H1 (cell line): Measurements from ENCODE around the gene STARD13. TPM values are rescaled to one million over a fixed set of nuclear protein-coding genes. Genes with fewer than 3 reads are reported as not detected.

ENCODE experiments used
- CTCF ChIA-PET: fragments of 300-600 bp; sonication (Branson Sonifier 250); formaldehyde crosslinking; loops from one replicate; lab custom pipeline; 2021; ENCODE audit not compliant: partially characterized antibody; lab: Charles Lee
- POLR2A ChIA-PET: fragments of 300-600 bp; sonication (Branson Sonifier 250); formaldehyde crosslinking; loops from one replicate; lab custom pipeline; 2021; ENCODE audit warnings: inconsistent platforms; ENCODE audit not compliant: partially characterized antibody; lab: Charles Lee
- DNase-seq, 2 experiments: peaks; one replicate each; pipeline versions ENCODE4 v3.0.0 to v3.0.0-alpha.2; 2010 to 2022; ENCODE audit warnings: low spot score in 2 of 2, low read depth in 1 of 2, mixed read lengths in 1 of 2
- FAIRE-seq: peaks from 2 replicates; lab custom pipeline; 2011; peaks lifted over from hg19 to GRCh38; lab: Jason Lieb, UNC
- H2AFZ ChIP-seq: 2 replicates; pipeline ENCODE4 v1.8.1; 2012; ENCODE audit warnings: low read length, inconsistent platforms
- H2AK5ac ChIP-seq: 2 replicates; pipeline ENCODE4 v1.6.1; 2013; ENCODE audit warnings: low read depth, low read length
- H2BK120ac ChIP-seq: replicated peaks from 2 replicates; pipeline ENCODE3; 2013; ENCODE audit warnings: low read depth, low read length, inconsistent platforms
- H2BK12ac ChIP-seq: 2 replicates; pipeline ENCODE4 v1.6.1; 2013; ENCODE audit warnings: low read depth, low read length
- H2BK15ac ChIP-seq: 2 replicates; pipeline ENCODE4 v1.6.1; 2013; ENCODE audit warnings: low read length
- H2BK20ac ChIP-seq: 2 replicates; pipeline ENCODE4 v1.6.1; 2013; ENCODE audit warnings: low read length
- H2BK5ac ChIP-seq: 2 replicates; pipeline ENCODE4 v1.6.1; 2013; ENCODE audit warnings: low read depth, low read length
- H3K14ac ChIP-seq: 2 replicates; pipeline ENCODE4 v1.6.1; 2013; ENCODE audit warnings: inconsistent platforms; ENCODE audit not compliant: insufficient read length
- H3K18ac ChIP-seq: 2 replicates; pipeline ENCODE4 v1.6.1; 2013; ENCODE audit warnings: low read length; ENCODE audit errors: extremely low read depth
- H3K23ac ChIP-seq: 2 replicates; pipeline ENCODE4 v1.6.1; 2013; ENCODE audit warnings: inconsistent platforms; ENCODE audit not compliant: insufficient read length
- H3K23me2 ChIP-seq: 2 replicates; pipeline ENCODE4 v1.6.1; 2013; ENCODE audit warnings: low read depth, low read length
- H3K27ac ChIP-seq: 2 replicates; pipeline ENCODE4 v1.6.1; 2011; ENCODE audit warnings: low read depth, low read length, inconsistent platforms
- H3K27me3 ChIP-seq, 4 experiments: replicated peaks in 1 of 4; 1 replicate in 1 of 4; 2 replicates in 3 of 4; pipeline versions ENCODE4 v1.6.1 to v1.8.1; 2011 to 2013; ENCODE audit warnings: low read length in 3 of 4, mild to moderate bottlenecking in 3 of 4, inconsistent platforms in 2 of 4, mixed read lengths in 2 of 4, moderate library complexity in 1 of 4; ENCODE audit not compliant: control insufficient read depth in 3 of 4, insufficient read depth in 3 of 4; ENCODE audit errors: extremely low read depth in 1 of 4
- H3K36me3 ChIP-seq, 4 experiments: 2 replicates each; pipeline versions ENCODE4 v1.6.1 to v1.8.1; 2011 to 2013; ENCODE audit warnings: mild to moderate bottlenecking in 4 of 4, low read length in 3 of 4, moderate library complexity in 2 of 4, control low read depth in 1 of 4, inconsistent platforms in 1 of 4; ENCODE audit not compliant: insufficient read depth in 4 of 4, control insufficient read depth in 2 of 4
- H3K4ac ChIP-seq: replicated peaks from 2 replicates; pipeline ENCODE3; 2013; ENCODE audit warnings: low read length, low read depth, mixed read lengths, inconsistent platforms; ENCODE audit not compliant: insufficient read length
- H3K4me1 ChIP-seq, 4 experiments: replicated peaks in 1 of 4; 1 replicate in 1 of 4; 2 replicates in 3 of 4; pipeline versions ENCODE4 v1.6.1 to v1.8.1; 2011 to 2013; ENCODE audit warnings: low read length in 3 of 4, inconsistent platforms in 2 of 4, mixed read lengths in 1 of 4; ENCODE audit not compliant: insufficient read depth in 4 of 4, control insufficient read depth in 3 of 4
- H3K4me2 ChIP-seq, 2 experiments: 2 replicates each; pipeline versions ENCODE4 v1.6.1 to v1.8.1; 2011 to 2013; ENCODE audit warnings: low read depth in 2 of 2, low read length in 2 of 2, control low read depth in 1 of 2, inconsistent platforms in 1 of 2, mild to moderate bottlenecking in 1 of 2; ENCODE audit not compliant: insufficient read depth in 1 of 2
- H3K4me3 ChIP-seq, 4 experiments: fragments of 200-600, 300-600 bp in 1 of 4; sonication (generic), shearing (Covaris generic), sonication (Bioruptor Twin) in 1 of 4; 2 replicates each; pipeline versions ENCODE4 v1.5.1 to v1.8.1; 2011 to 2016; ENCODE audit warnings: low read length in 4 of 4, low read depth in 3 of 4, control low read depth in 2 of 4, inconsistent platforms in 2 of 4, mild to moderate bottlenecking in 2 of 4, mixed read lengths in 1 of 4, moderate library complexity in 1 of 4; ENCODE audit not compliant: insufficient read depth in 2 of 4; ENCODE audit errors: extremely low read depth in 1 of 4
- H3K56ac ChIP-seq: replicated peaks from 2 replicates; pipeline ENCODE3; 2013; ENCODE audit warnings: low read depth, mild to moderate bottlenecking, mixed read lengths, low read length, inconsistent platforms; ENCODE audit not compliant: insufficient read length
- H3K79me1 ChIP-seq: 2 replicates; pipeline ENCODE4 v1.6.1; 2013; ENCODE audit warnings: low read depth, low read length, control low read depth
- H3K79me2 ChIP-seq, 2 experiments: 2 replicates each; pipeline versions ENCODE4 v1.6.1 to v1.8.1; 2012 to 2013; ENCODE audit warnings: low read length in 2 of 2, mild to moderate bottlenecking in 2 of 2, inconsistent platforms in 1 of 2; ENCODE audit not compliant: insufficient read depth in 2 of 2, control insufficient read depth in 1 of 2
- H3K9ac ChIP-seq, 4 experiments: replicated peaks in 1 of 4; 1 replicate in 1 of 4; 2 replicates in 3 of 4; pipeline versions ENCODE4 v1.6.1 to v1.8.1; 2011 to 2013; ENCODE audit warnings: low read depth in 3 of 4, low read length in 3 of 4, control low read depth in 2 of 4, mild to moderate bottlenecking in 2 of 4, moderate library complexity in 2 of 4, inconsistent platforms in 1 of 4; ENCODE audit errors: extremely low read depth in 1 of 4
- H3K9me3 ChIP-seq, 2 experiments: 2 replicates each; pipeline versions ENCODE4 v1.6.1 to v1.8.1; 2012 to 2013; ENCODE audit warnings: mild to moderate bottlenecking in 2 of 2, moderate library complexity in 2 of 2, control low read depth in 1 of 2, inconsistent platforms in 1 of 2, low read depth in 1 of 2, low read length in 1 of 2, mixed read lengths in 1 of 2; ENCODE audit not compliant: insufficient read depth in 2 of 2
- H4K20me1 ChIP-seq, 2 experiments: replicated peaks in 1 of 2; 2 replicates each; pipeline versions ENCODE3 to v1.8.1; 2011 to 2013; ENCODE audit warnings: inconsistent platforms in 2 of 2, low read length in 2 of 2, mild to moderate bottlenecking in 1 of 2; ENCODE audit not compliant: insufficient read depth in 2 of 2, control insufficient read depth in 1 of 2
- H4K5ac ChIP-seq: 2 replicates; pipeline ENCODE4 v1.6.1; 2013; ENCODE audit warnings: low read length, low read depth, mixed read lengths, inconsistent platforms; ENCODE audit not compliant: insufficient read length
- H4K8ac ChIP-seq: 2 replicates; pipeline ENCODE4 v1.8.0; 2013; ENCODE audit warnings: mild to moderate bottlenecking, moderate library complexity, low read length, inconsistent platforms; ENCODE audit not compliant: insufficient read depth; ENCODE audit errors: extremely low read depth
- H4K91ac ChIP-seq: replicated peaks from 2 replicates; pipeline ENCODE3; 2013; ENCODE audit warnings: low read length, mixed read lengths, inconsistent platforms; ENCODE audit not compliant: insufficient read length
- EP300 ChIP-seq, 2 experiments: IDR thresholded peaks; 1 replicate in 1 of 2; 2 replicates in 1 of 2; pipeline ENCODE4 v1.6.1; 2011 to 2012; ENCODE audit warnings: low read depth in 2 of 2, low read length in 2 of 2, mild to moderate bottlenecking in 2 of 2, borderline replicate concordance in 1 of 2, inconsistent platforms in 1 of 2, moderate library complexity in 1 of 2
- EZH2 ChIP-seq: fragments of 200-600 bp; sonication (generic); IDR thresholded peaks from 2 replicates; pipeline ENCODE4 v1.7.1; 2012; ENCODE audit warnings: low read depth, mild to moderate bottlenecking, moderate library complexity, low read length, inconsistent platforms; ENCODE audit not compliant: severe bottlenecking
- HDAC2 ChIP-seq, 2 experiments: fragments of 300-600 bp in 1 of 2; sonication (generic) in 1 of 2; IDR thresholded peaks; 2 replicates each; pipeline ENCODE4 v1.6.1; 2011 to 2012; ENCODE audit warnings: low read depth in 2 of 2, low read length in 2 of 2, mild to moderate bottlenecking in 2 of 2, moderate library complexity in 2 of 2, borderline replicate concordance in 1 of 2, inconsistent platforms in 1 of 2
- JUND ChIP-seq: IDR thresholded peaks from 2 replicates; pipeline ENCODE4 v1.6.1; 2011; ENCODE audit warnings: mild to moderate bottlenecking, improper control_type of control experiment, low read length
- KDM4A ChIP-seq: IDR thresholded peaks from one replicate; pipeline ENCODE4 v1.7.1; 2012; ENCODE audit warnings: low read depth, mild to moderate bottlenecking, moderate library complexity, low read length, inconsistent platforms; ENCODE audit not compliant: severe bottlenecking
- SIRT6 ChIP-seq: IDR thresholded peaks from one replicate; pipeline ENCODE4 v1.7.1; 2012; ENCODE audit warnings: low read length, inconsistent platforms
- SIX5 ChIP-seq: IDR thresholded peaks from 2 replicates; pipeline ENCODE4 v1.6.1; 2011; ENCODE audit warnings: mild to moderate bottlenecking, low read depth, low read length
- SP4 ChIP-seq: IDR thresholded peaks from 2 replicates; pipeline ENCODE4 v1.6.1; 2012; ENCODE audit warnings: low read length, inconsistent platforms
- TAF7 ChIP-seq: optimal IDR thresholded peaks from 2 replicates; pipeline ENCODE3; 2011; ENCODE audit warnings: low read depth, mild to moderate bottlenecking, inconsistent platforms, low read length, moderate library complexity, borderline replicate concordance
- TCF12 ChIP-seq: IDR thresholded peaks from 2 replicates; pipeline ENCODE4 v1.6.1; 2011; ENCODE audit warnings: low read depth, mild to moderate bottlenecking, low read length
- WGBS, 2 experiments: shearing (Covaris generic) in 1 of 2; methylation state at CpG; one replicate each; pipeline versions ENCODE4 v1.1.6 to v1.1.7; 2013 to 2015; ENCODE audit warnings: low lambda C conversion rate in 2 of 2, mixed read lengths in 2 of 2, inconsistent platforms in 1 of 2, low coverage in 1 of 2, missing lambda C conversion rate in 1 of 2; ENCODE audit not compliant: insufficient replicate concordance in 2 of 2, insufficient coverage in 1 of 2, insufficient read length in 1 of 2; ENCODE audit errors: extremely low coverage in 1 of 2, missing lambda C conversion rate in 1 of 2; 5-methylcytosine and 5-hydroxymethylcytosine counted together
- polyA plus RNA-seq, 7 experiments: library from polyadenylated mRNA; depleted of rRNA in 3 of 7; stranded (reverse) in 5 of 7; unstranded in 2 of 7; fragments of >200 nt in 5 of 7; fragments of 200-250 nt in 2 of 7; gene quantifications; 1 replicate in 5 of 7; 2 replicates in 1 of 7; 4 replicates in 1 of 7; pipeline versions ENCODE4 v1.2.1 to v1.2.3, GENCODE V29; 2011 to 2013; ENCODE audit warnings: missing spikeins in 2 of 7, mixed read lengths in 2 of 7
- total RNA-seq: library from RNA; stranded (reverse); fragmentation: NEBNext Ultra II Directional; extraction: Animal tissue kit (Norgen Biotek cat#: 25700); gene quantifications from 2 replicates; pipeline ENCODE4 v1.2.1, GENCODE V29; 2021
- TF ChIP-seq, protein P1 (sequence below): IDR thresholded peaks from 2 replicates; pipeline ENCODE4 v1.6.1; 2012; ENCODE audit warnings: inconsistent platforms
- TF ChIP-seq, protein P2 (sequence below): IDR thresholded peaks from 2 replicates; pipeline ENCODE4 v1.6.1; 2011; ENCODE audit warnings: low read length, improper control_type of control experiment

Gene STARD13
- total and polyA plus RNA-seq, 2 of the 8 experiments (the other 6 are each of a cell fraction or from before 2014, with no cell fraction given): 0.82 to 2.9 TPM

DNA sequence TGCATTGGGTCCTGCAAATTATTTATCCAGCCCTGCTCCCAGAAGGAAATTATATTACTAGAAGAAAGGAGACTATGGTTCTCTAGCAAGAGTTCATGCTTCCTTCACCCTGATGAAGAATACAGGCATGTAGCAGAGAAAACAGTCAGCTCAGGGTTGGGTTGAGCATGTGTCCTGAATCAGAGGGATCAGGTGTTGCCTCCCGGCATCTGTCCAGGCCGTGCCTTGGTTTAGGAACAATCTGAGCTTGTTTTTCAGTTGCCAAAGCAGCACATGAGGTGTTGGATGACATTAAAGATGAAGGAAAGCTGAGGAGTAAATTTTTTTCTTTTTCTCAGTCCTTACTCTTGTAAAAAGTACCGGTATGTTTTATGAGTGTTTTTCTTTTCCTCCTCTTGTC lies 207.3 kb downstream of the STARD13 start:
- DNase-seq (no peak), FAIRE-seq (no peak)
- H3K27me3 ChIP-seq: 0 out of 7 replicates have a peak, but pooled peaks cover 0 to 2% (median 0%) of the 10 kb centered on the region in 4 experiments
- H2BK15ac ChIP-seq: no peak overlapping the region
- no peaks in the 10 kb centered on the region for H3K36me3 ChIP-seq
- H2BK12ac ChIP-seq: no peak overlapping the region
- no peak overlapping the region for H2BK20ac ChIP-seq
- H2BK5ac ChIP-seq: no peak overlapping the region
- no peak overlapping the region for H3K9ac ChIP-seq
- no peaks in the 10 kb centered on the region for H3K4me1 ChIP-seq
- H2BK120ac ChIP-seq: no peak overlapping the region
- no peak overlapping the region for H3K23ac ChIP-seq
- no peaks in the 10 kb centered on the region for H3K23me2 ChIP-seq
- H3K14ac ChIP-seq: no peak overlapping the region
- WGBS, 2 experiments: 94% methylated on average over 3 of the region's 3 CpGs; no CpG with 5 or more reads in 1 of the 2 experiments
- CTCF ChIA-PET: interaction anchor here (0.6 to 1.9 kb wide), 5 partner anchors 21 to 165 kb away, joined by 3 to 5 read pairs (median 3); no protein-coding TSS in a partner anchor
- no peaks in the 10 kb centered on the region for H3K9me3 ChIP-seq
- POLR2A ChIA-PET: no interaction called here
- H4K5ac ChIP-seq: no peak overlapping the region
- H4K91ac ChIP-seq: no peak overlapping the region
- H3K4ac ChIP-seq: no peak overlapping the region
- H3K79me1 ChIP-seq: no peaks in the 10 kb centered on the region
- no peak overlapping the region for H3K56ac ChIP-seq
- no peak overlapping the region for H2AK5ac ChIP-seq
- no peak overlapping the region for H3K27ac ChIP-seq
- H3K4me2 ChIP-seq: no peak overlapping the region
- H4K8ac ChIP-seq: no peak overlapping the region
- H2AFZ ChIP-seq: no peak overlapping the region
- no peak overlapping the region for H3K4me3 ChIP-seq
- H3K18ac ChIP-seq: no peak overlapping the region
- H4K20me1 ChIP-seq: no peaks in the 10 kb centered on the region
- no peaks in the 10 kb centered on the region for H3K79me2 ChIP-seq
- no peak for TF ChIP-seq SIX5
- TF ChIP-seq SP4: no peak
- no peak for TF ChIP-seq EP300 (IDR thresholded peaks at IDR 0.05; ENCODE audit: borderline replicate concordance in 1 of 2, low read depth in 2 of 2, low read length in 2 of 2)
- no peak for TF ChIP-seq SIRT6
- no peak for TF ChIP-seq JUND
- no peak for TF ChIP-seq TAF7
- TF ChIP-seq KDM4A: no peak
- no peak for TF ChIP-seq HDAC2 (IDR thresholded peaks at IDR 0.05; ENCODE audit: borderline replicate concordance in 1 of 2, low read depth in 2 of 2, low read length in 2 of 2)
- TF ChIP-seq, protein P1, sequence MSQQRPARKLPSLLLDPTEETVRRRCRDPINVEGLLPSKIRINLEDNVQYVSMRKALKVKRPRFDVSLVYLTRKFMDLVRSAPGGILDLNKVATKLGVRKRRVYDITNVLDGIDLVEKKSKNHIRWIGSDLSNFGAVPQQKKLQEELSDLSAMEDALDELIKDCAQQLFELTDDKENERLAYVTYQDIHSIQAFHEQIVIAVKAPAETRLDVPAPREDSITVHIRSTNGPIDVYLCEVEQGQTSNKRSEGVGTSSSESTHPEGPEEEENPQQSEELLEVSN: no peak
- TF ChIP-seq TCF12: no peak
- no peak for TF ChIP-seq EZH2
- TF ChIP-seq, protein P2, sequence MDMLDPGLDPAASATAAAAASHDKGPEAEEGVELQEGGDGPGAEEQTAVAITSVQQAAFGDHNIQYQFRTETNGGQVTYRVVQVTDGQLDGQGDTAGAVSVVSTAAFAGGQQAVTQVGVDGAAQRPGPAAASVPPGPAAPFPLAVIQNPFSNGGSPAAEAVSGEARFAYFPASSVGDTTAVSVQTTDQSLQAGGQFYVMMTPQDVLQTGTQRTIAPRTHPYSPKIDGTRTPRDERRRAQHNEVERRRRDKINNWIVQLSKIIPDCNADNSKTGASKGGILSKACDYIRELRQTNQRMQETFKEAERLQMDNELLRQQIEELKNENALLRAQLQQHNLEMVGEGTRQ: no peak
